Left ventricle myocardium inferior (tissue), 1 donor: Measurements from ENCODE around the gene MBNL3. TPM values are rescaled to one million over a fixed set of nuclear protein-coding genes. Genes with fewer than 3 reads are reported as not detected.

ENCODE experiments used
- DNase-seq: peaks from one replicate; pipeline ENCODE4 v3.0.0-alpha.2; 2020
- H3K27ac ChIP-seq: fragments of 200-600 bp; replicated peaks from 2 replicates; pipeline ENCODE4 v1.8.0; 2021
- H3K27me3 ChIP-seq: fragments of 200-600 bp; 2 replicates; pipeline ENCODE4 v1.8.0; 2021; ENCODE audit warnings: low read depth
- H3K36me3 ChIP-seq: fragments of 200-600 bp; 2 replicates; pipeline ENCODE4 v1.8.0; 2021
- H3K4me1 ChIP-seq: fragments of 200-600 bp; 2 replicates; pipeline ENCODE4 v1.8.0; 2021
- H3K4me3 ChIP-seq: fragments of 200-600 bp; 2 replicates; pipeline ENCODE4 v1.8.0; 2021; ENCODE audit warnings: mild to moderate bottlenecking, moderate library complexity
- H3K9me3 ChIP-seq: fragments of 200-600 bp; replicated peaks from 2 replicates; pipeline ENCODE4 v1.8.0; 2021
- CTCF ChIP-seq: fragments of 200-600 bp; IDR thresholded peaks from 2 replicates; pipeline ENCODE4 v1.8.0; 2021; ENCODE audit warnings: antibody characterized with exemption, mild to moderate bottlenecking, borderline replicate concordance
- intact Hi-C: fragments of 100-400 bp; cut with micrococcal nuclease; formaldehyde crosslinking; loops from one replicate; pipeline ENCODE4 v1.11.0; 2022
- total RNA-seq: library from RNA; stranded (reverse); fragmentation: NEBNext Ultra II Directional; extraction: Animal tissue kit (Norgen Biotek cat#: 25700); gene quantifications from one replicate; pipeline ENCODE4 v1.2.1, GENCODE V29; 2021
- donor health status: DM: no; HTN: yes; CAD: no; lungs with severe emphysema.

Gene MBNL3
- total RNA-seq, 1 donor from 2014 or later = 38.5 TPM

- DNase-seq = no peak
- Histone ChIP-seq H3K27me3 (no peaks in the 10 kb centered on the region), H3K4me3 (no peak overlapping the region), H3K4me1 (no peaks in the 10 kb centered on the region), H3K27ac (no peak overlapping the region), H3K9me3 (no peaks in the 10 kb centered on the region), H3K36me3 (no peaks in the 10 kb centered on the region)
- intact Hi-C loops = no loop called here
- no peak for TF ChIP-seq CTCF
These were observed 8.6 kb upstream of the MBNL3 start for GRCh38 chrX:132497432-132497831.

- H3K9me3 ChIP-seq = no peaks in the 10 kb centered on the region
- no peaks in the 10 kb centered on the region for H3K27me3 ChIP-seq
- H3K27ac ChIP-seq = no peak overlapping the region
- no peaks in the 10 kb centered on the region for H3K36me3 ChIP-seq
- no peak for TF ChIP-seq CTCF
- intact Hi-C loops = no loop called here
- no peak for DNase-seq
- H3K4me3 ChIP-seq = no peak overlapping the region
- H3K4me1 ChIP-seq = no peaks in the 10 kb centered on the region
These were observed 4.3 kb upstream of the MBNL3 start for GRCh38 chrX:132493095-132493494.

GRCh38 chrX:132491191-132491590, 2.4 kb upstream of the MBNL3 start:
- no peak for TF ChIP-seq CTCF
- no peaks in the 10 kb centered on the region for H3K27me3 ChIP-seq
- no peak for DNase-seq

GRCh38 chrX:132489578-132490419, 961 bp upstream of the MBNL3 start:
- no peaks in the 10 kb centered on the region for H3K27me3 ChIP-seq
- intact Hi-C loops = no loop called here

More at GRCh38 chrX:132491191-132491590, 2.4 kb upstream of the MBNL3 start:
- Histone ChIP-seq H3K4me1 (no peaks in the 10 kb centered on the region), H3K36me3 (no peaks in the 10 kb centered on the region), H3K4me3 (no peak overlapping the region), H3K9me3 (no peaks in the 10 kb centered on the region), H3K27ac (no peak overlapping the region)
- intact Hi-C loops = no loop called here

GRCh38 chrX:132488180-132488705, 595 bp downstream of the MBNL3 start:
- intact Hi-C loops = no loop called here
- H3K27me3 ChIP-seq = no peaks in the 10 kb centered on the region
- no peaks in the 10 kb centered on the region for H3K36me3 ChIP-seq
- H3K4me1 ChIP-seq = no peaks in the 10 kb centered on the region
- no peak for TF ChIP-seq CTCF
- H3K9me3 ChIP-seq = no peaks in the 10 kb centered on the region
- no peak for DNase-seq
- peak overlapping the region; percentile 83 for H3K27ac ChIP-seq
- peak overlapping the region; percentile 73 for H3K4me3 ChIP-seq

More at GRCh38 chrX:132489578-132490419, 961 bp upstream of the MBNL3 start:
- H3K4me3 ChIP-seq = peak overlapping the region; percentile 73
- no peak for TF ChIP-seq CTCF
- H3K36me3 ChIP-seq = no peaks in the 10 kb centered on the region
- H3K4me1 ChIP-seq = no peaks in the 10 kb centered on the region
- peak overlapping the region; percentile 83 for H3K27ac ChIP-seq
- peak; percentile 18 for DNase-seq
- H3K9me3 ChIP-seq = no peaks in the 10 kb centered on the region
